Fibroblast of skin of left quadriceps (primary cell): Measurements from ENCODE around the gene PTDSS2.
"Not testable (repeated sequence)": the region's sequence is repeated elsewhere in the genome, so short reads cannot be mapped to it uniquely, and the experiment has no call there.

Experiments
- DNase-seq, 2 experiments: peaks; one replicate each; pipeline ENCODE4 v3.0.0-alpha.2; 2013; ENCODE audit warnings: low read depth in 2 of 2

PTDSS2 gene

GRCh38 chr11:468493-468892 lies 18.4 kb downstream of the PTDSS2 start:
- DNase-seq, result no peak

- not testable (repeated sequence) for DNase-seq
Observed at GRCh38 chr11:469026-469683, 19.1 kb downstream of the PTDSS2 start.

- DNase-seq, result peak; percentile 29
Observed at GRCh38 chr11:469684-470560, 19.8 kb downstream of the PTDSS2 start.

- DNase-seq, result no peak
Observed at GRCh38 chr11:471468-472145, 21.5 kb downstream of the PTDSS2 start.

GRCh38 chr11:472272-472671 lies 22.2 kb downstream of the PTDSS2 start:
- no peak for DNase-seq

GRCh38 chr11:472816-473215 lies 22.7 kb downstream of the PTDSS2 start:
- DNase-seq, result no peak

- DNase-seq, result no peak
Observed at GRCh38 chr11:473415-473814, 23.3 kb downstream of the PTDSS2 start.

GRCh38 chr11:473962-474785 lies 24.1 kb downstream of the PTDSS2 start:
- DNase-seq, result no peak

GRCh38 chr11:474914-475506 lies 24.9 kb downstream of the PTDSS2 start:
- no peak for DNase-seq

GRCh38 chr11:475941-476340 lies 25.9 kb downstream of the PTDSS2 start:
- DNase-seq, result no peak

GRCh38 chr11:476416-476815 lies 26.3 kb downstream of the PTDSS2 start:
- no peak for DNase-seq

GRCh38 chr11:477052-477715 lies 27.1 kb downstream of the PTDSS2 start:
- no peak for DNase-seq

GRCh38 chr11:479311-479710 lies 29.2 kb downstream of the PTDSS2 start:
- DNase-seq, result no peak

- no peak for DNase-seq
Observed at GRCh38 chr11:484616-485015, 34.5 kb downstream of the PTDSS2 start.

GRCh38 chr11:486189-486588 lies 36.1 kb downstream of the PTDSS2 start:
- DNase-seq, result no peak

- DNase-seq, result no peak
Observed at GRCh38 chr11:487571-488021, 37.5 kb downstream of the PTDSS2 start.

GRCh38 chr11:488062-488461 lies 38.0 kb downstream of the PTDSS2 start:
- no peak for DNase-seq

GRCh38 chr11:488579-488978 lies 38.5 kb downstream of the PTDSS2 start:
- DNase-seq, result no peak

- no peak for DNase-seq
Observed at GRCh38 chr11:488992-489391, 38.9 kb downstream of the PTDSS2 start.

- DNase-seq, result no peak
Observed at GRCh38 chr11:489610-490185, 39.6 kb downstream of the PTDSS2 start.
